T-helper 9 cell (primary cell): ENCODE results near the gene CLDN34.
A peak's percentile ranks its signal among the peaks of the same experiment; 100 is the strongest.

Experiments used
- DNase-seq: peaks from one replicate; pipeline ENCODE4 v3.0.0-alpha.2; 2020

The CLDN34 gene

GRCh38 chrX:9980927-9981326 lies 13.8 kb downstream of the CLDN34 start:
- DNase-seq: no peak

GRCh38 chrX:9983441-9983840 lies 16.3 kb downstream of the CLDN34 start:
- DNase-seq: no peak

GRCh38 chrX:9983846-9984245 lies 16.7 kb downstream of the CLDN34 start:
- no peak for DNase-seq

- no peak for DNase-seq
Measured at GRCh38 chrX:9988762-9989161, 21.6 kb downstream of the CLDN34 start.

GRCh38 chrX:9992061-9992460 lies 24.9 kb downstream of the CLDN34 start:
- no peak for DNase-seq

- DNase-seq: no peak
Measured at GRCh38 chrX:9992724-9993123, 25.6 kb downstream of the CLDN34 start.

- peak; percentile 85 for DNase-seq
Measured at GRCh38 chrX:9995855-9996339, 28.7 kb downstream of the CLDN34 start.

GRCh38 chrX:9997041-9997440 lies 29.9 kb downstream of the CLDN34 start:
- no peak for DNase-seq

GRCh38 chrX:9997524-9997923 lies 30.4 kb downstream of the CLDN34 start:
- no peak for DNase-seq

- DNase-seq: no peak
Measured at GRCh38 chrX:10001496-10001895, 34.3 kb downstream of the CLDN34 start.

GRCh38 chrX:10004832-10005475 lies 37.8 kb downstream of the CLDN34 start:
- no peak for DNase-seq

- no peak for DNase-seq
Measured at GRCh38 chrX:10006086-10006485, 38.9 kb downstream of the CLDN34 start.

GRCh38 chrX:10006770-10007169 lies 39.6 kb downstream of the CLDN34 start:
- no peak for DNase-seq

GRCh38 chrX:10007621-10008020 lies 40.5 kb downstream of the CLDN34 start:
- no peak for DNase-seq

GRCh38 chrX:10008483-10009056 lies 41.4 kb downstream of the CLDN34 start:
- DNase-seq: no peak

GRCh38 chrX:10009741-10010140 lies 42.6 kb downstream of the CLDN34 start:
- no peak for DNase-seq

GRCh38 chrX:10010686-10011085 lies 43.5 kb downstream of the CLDN34 start:
- no peak for DNase-seq

GRCh38 chrX:10011261-10011931 lies 44.2 kb downstream of the CLDN34 start:
- DNase-seq: no peak

- DNase-seq: no peak
Measured at GRCh38 chrX:10011991-10012390, 44.8 kb downstream of the CLDN34 start.

GRCh38 chrX:10014462-10015354 lies 47.5 kb downstream of the CLDN34 start:
- DNase-seq: peak; percentile 65

GRCh38 chrX:10015355-10015722 lies 48.2 kb downstream of the CLDN34 start:
- DNase-seq: no peak

- no peak for DNase-seq
Measured at GRCh38 chrX:10015723-10016518, 48.8 kb downstream of the CLDN34 start.
